MG63 (cell line): ENCODE data around the gene KLHL17. TPM values are rescaled to one million over a fixed set of nuclear protein-coding genes. Genes with fewer than 3 reads are reported as not detected.
"Not testable (repeated sequence)": the region's sequence is repeated elsewhere in the genome, so short reads cannot be mapped to it uniquely, and the experiment has no call there.

Experiments
- DNase-seq: peaks from one replicate; pipeline ENCODE4 v3.0.0-alpha.2; 2020
- H3K27me3 ChIP-seq: fragments of 250-450 bp; sonication (Bioruptor Pico); 2 replicates; pipeline ENCODE4 v1.5.1; 2020; ENCODE audit warnings: mild to moderate bottlenecking, moderate library complexity
- H3K36me3 ChIP-seq: fragments of 250-450 bp; sonication (Bioruptor Pico); 2 replicates; pipeline ENCODE4 v1.5.1; 2020; ENCODE audit warnings: mild to moderate bottlenecking, moderate library complexity
- H3K4me3 ChIP-seq: fragments of 250-450 bp; sonication (Bioruptor Pico); 2 replicates; pipeline ENCODE4 v1.5.1; 2020; ENCODE audit warnings: mild to moderate bottlenecking, moderate library complexity
- H3K9me3 ChIP-seq: fragments of 250-450 bp; sonication (Bioruptor Pico); 2 replicates; pipeline ENCODE4 v1.5.1; 2020; ENCODE audit warnings: mild to moderate bottlenecking, moderate library complexity
- total RNA-seq: library from RNA; depleted of rRNA; stranded (reverse); fragments of >200 nt; shearing (Covaris generic); gene quantifications from 2 replicates; pipeline ENCODE4 v1.2.3, GENCODE V29; 2014; ENCODE audit warnings: low replicate concordance; rRNA removed

KLHL17 gene
- total RNA-seq, 1 experiment from 2014 or later = 6.7 TPM

DNA sequence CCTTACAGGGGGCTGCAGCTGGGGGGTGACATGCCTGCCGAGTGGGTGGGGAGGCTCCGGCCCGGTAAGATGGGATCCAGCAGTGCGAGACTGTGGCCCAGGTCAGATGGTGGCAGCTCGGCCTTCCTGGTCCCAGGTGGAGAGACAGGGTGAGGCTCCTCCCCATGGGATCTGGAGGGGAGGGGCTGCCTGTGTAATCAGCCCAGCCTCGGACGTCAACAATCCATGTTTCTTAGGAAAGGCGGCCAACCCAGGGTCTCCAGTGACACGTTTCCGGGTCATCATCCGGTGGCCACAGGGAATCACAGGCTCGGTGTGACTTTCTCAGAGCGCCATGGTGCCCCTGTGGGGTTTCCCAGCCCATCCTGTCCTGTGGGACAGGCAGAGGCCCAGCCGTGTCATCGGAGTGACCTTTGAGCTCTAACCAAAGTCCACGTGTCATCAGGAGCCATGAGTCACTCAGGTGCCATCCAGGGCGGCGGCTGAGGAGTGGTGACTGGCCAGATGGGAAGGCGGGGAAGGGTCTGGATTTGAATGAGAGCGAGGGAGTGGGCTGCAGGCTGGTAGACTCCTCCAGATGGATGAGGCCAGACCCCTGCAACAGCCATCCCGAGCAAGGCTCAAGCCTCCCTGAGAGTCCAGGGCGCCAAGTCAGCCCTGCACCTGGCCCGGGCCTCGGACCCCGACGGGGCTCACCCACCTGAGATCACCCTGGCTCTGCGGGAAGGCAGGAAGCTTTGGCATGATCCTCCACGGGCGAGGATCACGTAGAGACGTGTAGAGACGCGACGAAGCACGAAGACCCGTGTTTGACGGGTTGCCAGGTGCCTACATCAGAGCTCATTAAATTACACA, 46.1 kb downstream of the KLHL17 start:
- Histone ChIP-seq H3K9me3 (no peaks in the 10 kb centered on the region), H3K4me3 (no peak overlapping the region), H3K36me3 (no peaks in the 10 kb centered on the region; the same call in 1 of the 2 replicates), H3K27me3 (no peaks in the 10 kb centered on the region)
- DNase-seq = no peak

- not testable (repeated sequence) for H3K36me3 ChIP-seq, H3K9me3 ChIP-seq, DNase-seq, H3K4me3 ChIP-seq, H3K27me3 ChIP-seq
These were observed 49.7 kb downstream of the KLHL17 start for GRCh38 chr1:1010131-1010530.

DNA sequence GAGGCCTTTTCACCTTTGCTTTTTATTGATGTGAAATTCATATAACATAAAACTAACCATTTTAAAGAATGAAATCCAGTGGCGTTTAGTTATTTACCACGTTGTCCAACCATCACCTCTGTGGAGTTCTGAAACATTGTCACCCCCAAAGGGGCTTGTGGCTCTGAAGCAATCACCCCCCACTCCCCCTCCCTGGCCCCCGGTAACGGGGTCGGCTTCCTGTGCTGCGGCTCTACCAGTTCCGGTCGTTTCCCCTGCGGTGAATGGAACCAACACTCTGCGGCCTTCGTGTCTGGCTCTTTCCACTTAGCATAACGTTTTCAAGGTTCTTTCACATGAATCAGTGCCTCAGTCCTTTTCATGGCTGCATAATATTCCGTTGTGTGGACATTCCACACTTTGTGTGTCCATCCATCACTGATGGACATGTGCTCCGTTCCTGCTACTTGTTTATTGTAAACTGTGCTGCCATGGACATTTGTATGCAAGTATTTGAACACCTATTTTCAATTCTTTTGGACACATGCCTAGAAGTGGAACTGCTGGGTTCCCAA, 51.1 kb downstream of the KLHL17 start:
- H3K9me3 ChIP-seq = no peaks in the 10 kb centered on the region
- H3K4me3 ChIP-seq = no peak overlapping the region
- no peaks in the 10 kb centered on the region; the same call in 1 of the 2 replicates for H3K36me3 ChIP-seq
- no peaks in the 10 kb centered on the region for H3K27me3 ChIP-seq
- no peak for DNase-seq

GRCh38 chr1:1012736-1013104, 52.3 kb downstream of the KLHL17 start:
- not testable (repeated sequence) for H3K9me3 ChIP-seq, DNase-seq

GRCh38 chr1:1013105-1013921, 52.9 kb downstream of the KLHL17 start, which contains the start of gene ISG15:
TSS of gene ISG15 (plus strand) at chr1:1013497. CDS start at chr1:1013574, 77 bp downstream.
- Histone ChIP-seq H3K27me3 (no peaks in the 10 kb centered on the region), H3K36me3 (no peaks in the 10 kb centered on the region; the same call in 1 of the 2 replicates), H3K9me3 (no peaks in the 10 kb centered on the region), H3K4me3 (peak within 1 kb of the TSS; percentile 63)
- DNase-seq = peak; percentile 90

More at GRCh38 chr1:1012736-1013104, 52.3 kb downstream of the KLHL17 start:
- peak overlapping the region; percentile 63 for H3K4me3 ChIP-seq
- not testable (repeated sequence) for H3K27me3 ChIP-seq, H3K36me3 ChIP-seq

- H3K27me3 ChIP-seq = no peaks in the 10 kb centered on the region
- no peaks in the 10 kb centered on the region for H3K9me3 ChIP-seq
- no peak for DNase-seq
- H3K36me3 ChIP-seq = no peaks in the 10 kb centered on the region; the same call in 1 of the 2 replicates
- peak overlapping the region; percentile 63 for H3K4me3 ChIP-seq
These were observed 53.7 kb downstream of the KLHL17 start for GRCh38 chr1:1013922-1014648.

GRCh38 chr1:1014799-1015681, 54.7 kb downstream of the KLHL17 start:
- H3K9me3 ChIP-seq = no peaks in the 10 kb centered on the region
- H3K4me3 ChIP-seq = no peak overlapping the region
- no peaks in the 10 kb centered on the region; the same call in 1 of the 2 replicates for H3K36me3 ChIP-seq
- DNase-seq = no peak
- no peaks in the 10 kb centered on the region for H3K27me3 ChIP-seq

Other genes with a start within 250 kb of the KLHL17 start
- 32.7 and 43.5 TPM in 2 replicates for gene SAMD11, start 36.7 kb upstream of the KLHL17 start, total RNA-seq
- 176 and 277 TPM in 2 replicates for gene NOC2L, start 1.3 kb upstream of the KLHL17 start, total RNA-seq
- gene PLEKHN1, start 5.9 kb downstream of the KLHL17 start, total RNA-seq = 0.56 TPM in 1 of 2 replicates, not detected in the other
- gene PERM1, start 21.5 kb downstream of the KLHL17 start, total RNA-seq = 0.13 TPM in 1 of 2 replicates, not detected in the other
- 17.6 and 25.5 TPM in 2 replicates for gene HES4, start 39.5 kb downstream of the KLHL17 start, total RNA-seq
- 68.0 and 98.4 TPM in 2 replicates for gene ISG15, start 52.9 kb downstream of the KLHL17 start, total RNA-seq
- 38.0 and 70.2 TPM in 2 replicates for gene AGRN, start 59.5 kb downstream of the KLHL17 start, total RNA-seq
- not detected in 2 replicates for gene RNF223, start 113.7 kb downstream of the KLHL17 start, total RNA-seq
- gene C1orf159, start 155.5 kb downstream of the KLHL17 start, total RNA-seq = 7.3 and 18.2 TPM in 2 replicates
- not detected in 2 replicates for gene TTLL10, start 213.3 kb downstream of the KLHL17 start, total RNA-seq
- gene TNFRSF18, start 246.0 kb downstream of the KLHL17 start, total RNA-seq = not detected in 2 replicates